Mesenchymal stem cell (in vitro differentiated cells and primary cell): ENCODE data around the gene ZBTB48.

Experiments
- DNase-seq: peaks from one replicate; pipeline ENCODE4 v3.0.0-alpha.2; 2013
- H2AFZ ChIP-seq: one replicate; pipeline ENCODE4 v1.6.1; 2013; ENCODE audit warnings: low read depth, mild to moderate bottlenecking, control low read depth, inconsistent platforms, low read length, moderate library complexity
- H2AK5ac ChIP-seq: 2 replicates; pipeline ENCODE4 v1.6.1; 2013; ENCODE audit warnings: low read length, moderate library complexity, mild to moderate bottlenecking, inconsistent platforms; ENCODE audit not compliant: severe bottlenecking
- H2BK120ac ChIP-seq: one replicate; pipeline ENCODE4 v1.6.1; 2013; ENCODE audit warnings: low read depth, mild to moderate bottlenecking, inconsistent platforms, low read length, moderate library complexity
- H2BK12ac ChIP-seq, 2 experiments: one replicate each; pipeline ENCODE4 v1.6.1; 2013; ENCODE audit warnings: inconsistent platforms in 2 of 2, low read length in 2 of 2, mild to moderate bottlenecking in 2 of 2, moderate library complexity in 2 of 2, control low read depth in 1 of 2
- H2BK15ac ChIP-seq: one replicate; pipeline ENCODE4 v1.6.1; 2013; ENCODE audit warnings: mild to moderate bottlenecking, low read depth, inconsistent platforms; ENCODE audit not compliant: poor library complexity, severe bottlenecking
- H2BK5ac ChIP-seq: 2 replicates; pipeline ENCODE4 v1.6.1; 2013; ENCODE audit warnings: low read depth, mild to moderate bottlenecking, low read length, control low read depth, inconsistent platforms; ENCODE audit not compliant: poor library complexity, severe bottlenecking
- H3K14ac ChIP-seq, 2 experiments: one replicate each; pipeline ENCODE4 v1.6.1; 2013; ENCODE audit warnings: inconsistent platforms in 2 of 2, low read length in 2 of 2, control low read depth in 1 of 2, mild to moderate bottlenecking in 1 of 2, moderate library complexity in 1 of 2
- H3K18ac ChIP-seq, 2 experiments: one replicate each; pipeline ENCODE4 v1.6.1; 2013; ENCODE audit warnings: inconsistent platforms in 2 of 2, low read length in 2 of 2, control low read depth in 1 of 2, low read depth in 1 of 2, mild to moderate bottlenecking in 1 of 2
- H3K23ac ChIP-seq, 2 experiments: one replicate each; pipeline ENCODE4 v1.6.1; 2013; ENCODE audit warnings: inconsistent platforms in 2 of 2, low read length in 2 of 2, mild to moderate bottlenecking in 2 of 2, moderate library complexity in 2 of 2, control low read depth in 1 of 2
- H3K27ac ChIP-seq: 2 replicates; pipeline ENCODE4 v1.5.1; 2013; ENCODE audit warnings: mild to moderate bottlenecking, moderate library complexity, low read length, control low read depth, inconsistent platforms; ENCODE audit not compliant: poor library complexity, severe bottlenecking
- H3K27me3 ChIP-seq, 2 experiments: 2 replicates each; pipeline versions ENCODE4 v1.6.1 to v1.7.0; 2013; ENCODE audit warnings: low read length in 2 of 2, mild to moderate bottlenecking in 2 of 2, moderate library complexity in 2 of 2, control low read depth in 1 of 2, inconsistent platforms in 1 of 2; ENCODE audit not compliant: control insufficient read depth in 1 of 2, insufficient read depth in 1 of 2
- H3K36me3 ChIP-seq, 2 experiments: 2 replicates each; pipeline versions ENCODE4 v1.6.1 to v1.7.0; 2013; ENCODE audit warnings: low read length in 2 of 2, control low read depth in 1 of 2, inconsistent platforms in 1 of 2, low read depth in 1 of 2, mild to moderate bottlenecking in 1 of 2; ENCODE audit not compliant: insufficient read depth in 2 of 2, control insufficient read depth in 1 of 2
- H3K4ac ChIP-seq, 2 experiments: one replicate each; pipeline ENCODE4 v1.6.1; 2013; ENCODE audit warnings: inconsistent platforms in 2 of 2, low read length in 2 of 2, mild to moderate bottlenecking in 2 of 2, moderate library complexity in 2 of 2, control low read depth in 1 of 2, low read depth in 1 of 2
- H3K4me1 ChIP-seq: 2 replicates; pipeline ENCODE4 v1.6.1; 2013; ENCODE audit warnings: low read depth, low read length, control low read depth; ENCODE audit not compliant: control insufficient read depth, insufficient read depth
- H3K4me2 ChIP-seq: 2 replicates; pipeline ENCODE4 v1.6.1; 2013; ENCODE audit warnings: low read length, mild to moderate bottlenecking, inconsistent platforms; ENCODE audit not compliant: poor library complexity, severe bottlenecking
- H3K4me3 ChIP-seq, 2 experiments: 2 replicates each; pipeline versions ENCODE4 v1.5.1 to v1.7.0; 2013; ENCODE audit warnings: low read length in 2 of 2, mild to moderate bottlenecking in 2 of 2, control low read depth in 1 of 2, low read depth in 1 of 2; ENCODE audit not compliant: insufficient read depth in 1 of 2
- H3K79me1 ChIP-seq: replicated peaks from 2 replicates; pipeline ENCODE4 v1.6.1; 2013; ENCODE audit warnings: mild to moderate bottlenecking, control low read depth, low read length, inconsistent platforms; ENCODE audit not compliant: poor library complexity, severe bottlenecking
- H3K9ac ChIP-seq: 2 replicates; pipeline ENCODE4 v1.7.0; 2013; ENCODE audit warnings: mild to moderate bottlenecking, low read length, moderate library complexity
- H3K9me3 ChIP-seq: 2 replicates; pipeline ENCODE4 v1.7.0; 2013; ENCODE audit warnings: mild to moderate bottlenecking, low read length; ENCODE audit not compliant: control insufficient read depth
- H4K8ac ChIP-seq: one replicate; pipeline ENCODE4 v1.6.1; 2013; ENCODE audit warnings: inconsistent platforms, mild to moderate bottlenecking, low read length, moderate library complexity
- H4K91ac ChIP-seq: one replicate; pipeline ENCODE4 v1.6.1; 2013; ENCODE audit warnings: mild to moderate bottlenecking, low read length, inconsistent platforms
- WGBS: methylation state at CpG from one replicate; pipeline ENCODE4 v1.1.7; 2013; ENCODE audit warnings: mixed read lengths; 5-methylcytosine and 5-hydroxymethylcytosine counted together

Gene ZBTB48

DNA sequence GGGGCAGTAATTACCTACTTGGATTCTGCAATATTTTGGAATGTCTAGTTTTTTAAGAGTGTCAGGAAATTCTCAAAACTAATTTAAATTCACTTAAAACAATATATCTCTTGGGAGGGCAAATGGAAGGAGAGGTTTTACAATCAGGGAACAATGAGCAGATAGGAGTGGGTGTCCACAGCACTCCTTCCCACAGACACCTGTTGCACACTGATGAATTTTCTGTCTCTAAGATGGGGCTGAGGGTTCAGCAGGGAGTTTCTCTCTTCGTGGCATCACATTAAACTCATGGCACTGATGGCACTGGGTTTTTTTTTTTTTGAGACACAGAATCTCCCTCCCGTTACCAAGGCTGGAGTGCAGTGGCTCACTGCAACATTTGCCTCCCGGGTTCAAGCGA lies 39.3 kb downstream of the ZBTB48 start:
- Histone ChIP-seq H3K9me3 (no peaks in the 10 kb centered on the region), H4K8ac (no peak overlapping the region), H3K14ac (no peak overlapping the region)

GRCh38 chr1:6621429-6622391 lies 41.9 kb downstream of the ZBTB48 start:
- 95% methylated on average over 41 of the region's 41 CpGs for WGBS
- H2AFZ ChIP-seq, result no peak overlapping the region

More for the DNA sequence above, 39.3 kb downstream of the ZBTB48 start:
- no peaks in the 10 kb centered on the region for H3K27me3 ChIP-seq
- H3K27ac ChIP-seq, result no peak overlapping the region
- no peak overlapping the region for H3K9ac ChIP-seq
- H2BK5ac ChIP-seq, result no peak overlapping the region
- peaks cover 57 to 60% of the 10 kb centered on the region in 2 experiments for H3K36me3 ChIP-seq
- H3K23ac ChIP-seq, result no peak overlapping the region
- WGBS, result 93% methylated on average over 4 of the region's 4 CpGs
- H2BK12ac ChIP-seq, result no peak overlapping the region
- no peak overlapping the region for H3K4me2 ChIP-seq
- no peak overlapping the region for H3K18ac ChIP-seq
- no peak overlapping the region for H2AK5ac ChIP-seq
- peaks cover 25% of the 10 kb centered on the region for H3K79me1 ChIP-seq
- H3K4me1 ChIP-seq, result peaks cover 11% of the 10 kb centered on the region
- H2BK15ac ChIP-seq, result no peak overlapping the region
- no peak overlapping the region for H3K4me3 ChIP-seq
- no peak overlapping the region for H3K4ac ChIP-seq
- H2BK120ac ChIP-seq, result no peak overlapping the region
- DNase-seq, result no peak
- H2AFZ ChIP-seq, result no peak overlapping the region
- no peak overlapping the region for H4K91ac ChIP-seq

DNA sequence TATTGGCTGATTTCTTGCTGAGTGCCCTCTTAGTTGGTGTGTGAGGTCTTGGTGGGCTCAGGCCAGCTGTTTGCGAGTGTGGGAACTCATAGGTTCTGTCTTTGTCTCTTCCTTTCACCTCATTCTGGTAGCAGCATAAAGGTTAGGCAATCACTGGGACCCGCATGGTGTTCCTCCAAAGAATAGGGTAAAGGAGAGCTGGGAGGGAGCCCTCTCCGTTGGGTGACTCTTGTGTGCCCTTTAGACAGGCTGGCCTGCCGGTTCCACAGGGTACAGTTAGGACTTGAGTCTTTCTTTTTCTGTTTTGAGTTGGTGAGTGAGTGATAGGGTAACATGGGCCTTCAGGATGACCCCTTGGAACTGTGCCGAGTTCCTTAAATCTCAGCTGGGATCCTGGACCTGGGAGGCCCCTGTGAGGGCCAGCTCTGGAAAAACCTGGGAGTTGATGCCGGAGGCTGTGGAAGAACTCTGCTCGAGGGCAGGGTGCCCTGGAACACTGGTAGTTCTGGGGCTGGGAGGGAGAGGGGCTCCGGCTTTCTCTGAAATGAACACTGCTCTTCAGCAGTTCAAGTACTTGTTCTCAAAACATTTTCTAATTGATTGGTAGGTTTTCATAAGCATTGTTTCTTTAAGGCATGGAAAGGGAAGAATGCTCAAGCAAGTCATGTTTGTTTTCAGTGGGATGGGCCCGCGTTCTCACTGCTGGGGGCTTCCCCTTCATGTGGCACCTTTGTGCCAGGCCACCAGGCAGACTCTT lies 42.8 kb downstream of the ZBTB48 start:
- Histone ChIP-seq H2AK5ac (peak overlapping the region; percentile 9), H2AFZ (no peak overlapping the region), H2BK12ac (no peak overlapping the region), H3K23ac (no peak overlapping the region), H2BK5ac (no peak overlapping the region), H3K14ac (no peak overlapping the region), H2BK15ac (no peak overlapping the region), H3K4ac (no peak overlapping the region), H3K36me3 (peaks cover 63 to 67% of the 10 kb centered on the region in 2 experiments), H3K4me1 (peaks cover 16% of the 10 kb centered on the region), H3K18ac (no peak overlapping the region), H4K91ac (no peak overlapping the region), H3K4me3 (no peak overlapping the region), H3K27ac (no peak overlapping the region), H3K4me2 (no peak overlapping the region), H3K27me3 (no peaks in the 10 kb centered on the region), H2BK120ac (no peak overlapping the region), H4K8ac (no peak overlapping the region), H3K9me3 (no peaks in the 10 kb centered on the region), H3K9ac (peak overlapping the region; percentile 17), H3K79me1 (peaks cover 35% of the 10 kb centered on the region)
- DNase-seq, result no peak
- WGBS, result 98% methylated on average over 9 of the region's 10 CpGs

More at GRCh38 chr1:6621429-6622391, 41.9 kb downstream of the ZBTB48 start:
- no peak for DNase-seq
- Histone ChIP-seq H3K9ac (no peak overlapping the region), H3K79me1 (peaks cover 28% of the 10 kb centered on the region), H3K9me3 (no peaks in the 10 kb centered on the region), H2BK120ac (no peak overlapping the region), H2BK12ac (no peak overlapping the region), H4K8ac (no peak overlapping the region), H3K27ac (no peak overlapping the region), H3K4ac (no peak overlapping the region), H3K18ac (no peak overlapping the region), H3K36me3 (peaks cover 58 to 61% of the 10 kb centered on the region in 2 experiments), H3K4me3 (no peak overlapping the region), H2BK15ac (no peak overlapping the region), H3K4me1 (peaks cover 17% of the 10 kb centered on the region), H3K4me2 (no peak overlapping the region), H3K27me3 (no peaks in the 10 kb centered on the region), H4K91ac (no peak overlapping the region), H3K23ac (no peak overlapping the region), H2AK5ac (no peak overlapping the region), H3K14ac (no peak overlapping the region), H2BK5ac (no peak overlapping the region)
